IMR-90 (cell line): ENCODE measurements around the gene PPHLN1. TPM values are rescaled to one million over a fixed set of nuclear protein-coding genes. Genes with fewer than 3 reads are reported as not detected.
"Not testable (repeated sequence)": the region's sequence is repeated elsewhere in the genome, so short reads cannot be mapped to it uniquely, and the experiment has no call there.

ENCODE experiments used
- ATAC-seq: fragments of 200-7000 bp; cut with Tn5 transposase; 2 replicates; pipeline ENCODE4 v1.9.1; 2020; ENCODE audit warnings: low read depth, mild to moderate bottlenecking, moderate library complexity
- BruUV-seq: library from RNA; stranded (reverse); fragments of 400-500 nt; replicated peaks from 2 replicates; lab custom pipeline; 2021; lab: Mats Ljungman, UMichigan
- CTCF ChIA-PET: fragments of 300-600 bp; formaldehyde crosslinking; extraction: SDS; loops from one replicate; lab custom pipeline; 2021; ENCODE audit warnings: antibody characterized with exemption; lab: Yijun Ruan, JAX
- POLR2A ChIA-PET: fragments of 300-600 bp; sonication (Branson Sonifier 250); formaldehyde crosslinking; loops from one replicate; lab custom pipeline; 2022; ENCODE audit warnings: antibody characterized with exemption; ENCODE audit not compliant: unreplicated experiment; lab: Charles Lee
- DNase-seq: peaks from one replicate; pipeline ENCODE4 v3.0.0; 2013
- H2AFZ ChIP-seq: replicated peaks from 2 replicates; pipeline ENCODE3; 2013; ENCODE audit warnings: low read length, mild to moderate bottlenecking; ENCODE audit not compliant: poor library complexity
- H2AK5ac ChIP-seq: 2 replicates; pipeline ENCODE4 v1.6.1; 2013; ENCODE audit warnings: low read depth, low read length, inconsistent platforms
- H2AK9ac ChIP-seq: replicated peaks from 2 replicates; pipeline ENCODE3; 2013; ENCODE audit warnings: mild to moderate bottlenecking, low read depth, low read length, moderate library complexity; ENCODE audit not compliant: poor library complexity
- H2BK120ac ChIP-seq: 2 replicates; pipeline ENCODE4 v1.6.1; 2013; ENCODE audit warnings: low read depth, low read length, inconsistent platforms
- H2BK15ac ChIP-seq: 3 replicates; pipeline ENCODE4 v1.6.1; 2013; ENCODE audit warnings: low read depth, low read length, inconsistent platforms
- H2BK20ac ChIP-seq: 2 replicates; pipeline ENCODE4 v1.6.1; 2013; ENCODE audit warnings: low read depth, mild to moderate bottlenecking, inconsistent platforms, low read length, moderate library complexity
- H2BK5ac ChIP-seq: 2 replicates; pipeline ENCODE4 v1.6.1; 2013; ENCODE audit warnings: mild to moderate bottlenecking, low read depth, low read length, inconsistent platforms; ENCODE audit not compliant: poor library complexity, severe bottlenecking
- H3K14ac ChIP-seq: replicated peaks from 2 replicates; pipeline ENCODE4 v1.6.1; 2013; ENCODE audit warnings: low read depth, low read length, inconsistent platforms
- H3K18ac ChIP-seq: 2 replicates; pipeline ENCODE4 v1.6.1; 2013; ENCODE audit warnings: low read depth, low read length, control low read depth
- H3K23ac ChIP-seq: 2 replicates; pipeline ENCODE4 v1.6.1; 2013; ENCODE audit warnings: low read depth, low read length, inconsistent platforms
- H3K27ac ChIP-seq: 2 replicates; pipeline ENCODE4 v1.5.1; 2013; ENCODE audit warnings: mild to moderate bottlenecking, control low read depth, low read length; ENCODE audit not compliant: insufficient read depth
- H3K27me3 ChIP-seq: 2 replicates; pipeline ENCODE4 v1.6.1; 2013; ENCODE audit warnings: low read length; ENCODE audit not compliant: control insufficient read depth, insufficient read depth
- H3K36me3 ChIP-seq: 2 replicates; pipeline ENCODE4 v1.6.1; 2013; ENCODE audit warnings: low read length, mixed read lengths; ENCODE audit not compliant: control insufficient read depth, insufficient read depth
- H3K4ac ChIP-seq: 2 replicates; pipeline ENCODE4 v1.6.1; 2013; ENCODE audit warnings: low read depth, low read length, inconsistent platforms
- H3K4me1 ChIP-seq: 2 replicates; pipeline ENCODE4 v1.6.1; 2013; ENCODE audit warnings: low read length, mixed read lengths; ENCODE audit not compliant: control insufficient read depth, insufficient read depth
- H3K4me2 ChIP-seq: 2 replicates; pipeline ENCODE4 v1.6.1; 2013; ENCODE audit warnings: low read depth, mild to moderate bottlenecking, control low read depth, low read length, moderate library complexity
- H3K4me3 ChIP-seq: 2 replicates; pipeline ENCODE4 v1.5.1; 2013; ENCODE audit warnings: low read depth, mild to moderate bottlenecking, control low read depth, low read length, moderate library complexity; ENCODE audit not compliant: insufficient read depth
- H3K56ac ChIP-seq: 2 replicates; pipeline ENCODE4 v1.6.1; 2013; ENCODE audit warnings: low read length, inconsistent platforms; ENCODE audit not compliant: insufficient read depth; ENCODE audit errors: extremely low read depth
- H3K79me1 ChIP-seq, 2 experiments: 2 replicates each; pipeline ENCODE4 v1.6.1; 2013; ENCODE audit warnings: low read length in 2 of 2, inconsistent platforms in 1 of 2, low read depth in 1 of 2
- H3K9ac ChIP-seq: 2 replicates; pipeline ENCODE4 v1.6.1; 2013; ENCODE audit warnings: low read depth, low read length, control low read depth
- H3K9me1 ChIP-seq: 2 replicates; pipeline ENCODE4 v1.6.1; 2013; ENCODE audit warnings: low read length, inconsistent platforms; ENCODE audit not compliant: insufficient read depth
- H3K9me3 ChIP-seq: 2 replicates; pipeline ENCODE4 v1.6.1; 2013; ENCODE audit warnings: low read length; ENCODE audit not compliant: control insufficient read depth, insufficient read depth
- H4K20me1 ChIP-seq: 2 replicates; pipeline ENCODE4 v1.6.1; 2013; ENCODE audit warnings: low read length, inconsistent platforms; ENCODE audit not compliant: insufficient read depth
- H4K5ac ChIP-seq: 2 replicates; pipeline ENCODE4 v1.6.1; 2013; ENCODE audit warnings: mild to moderate bottlenecking, low read depth, low read length, control low read depth
- H4K8ac ChIP-seq, 2 experiments: 2 replicates each; pipeline ENCODE4 v1.6.1; 2013; ENCODE audit warnings: low read depth in 2 of 2, low read length in 2 of 2, control low read depth in 1 of 2, inconsistent platforms in 1 of 2
- H4K91ac ChIP-seq: 2 replicates; pipeline ENCODE4 v1.6.1; 2013; ENCODE audit warnings: low read depth, low read length, inconsistent platforms; ENCODE audit not compliant: insufficient read depth
- WGBS, 2 experiments: methylation state at CpG; one replicate each; pipeline versions ENCODE4 v1.1.5 to v1.1.7; 2013; ENCODE audit warnings: missing lambda C conversion rate in 2 of 2; ENCODE audit not compliant: insufficient read length in 1 of 2; ENCODE audit errors: extremely low coverage in 2 of 2; 5-methylcytosine and 5-hydroxymethylcytosine counted together
- dilution Hi-C: fragments of 300-500 bp; cut with HindIII; formaldehyde crosslinking; loops from one replicate; pipeline ENCODE4 v1.14.3; 2018; ENCODE audit warnings: low sequenced_read_pairs; ENCODE audit not compliant: unreplicated experiment
- in situ Hi-C: fragments of 300-500 bp; cut with MboI; formaldehyde crosslinking; loops from 3 replicates; pipeline ENCODE4 v1.14.3; 2019; ENCODE audit warnings: low sequenced_read_pairs, inconsistent platforms, mixed read lengths
- intact Hi-C: fragments of 100-400 bp; cut with micrococcal nuclease; formaldehyde crosslinking; loops from 2 replicates; pipeline ENCODE4 v1.10.0; 2022
- polyA plus RNA-seq, 3 experiments: library from polyadenylated mRNA; depleted of rRNA; stranded (reverse); fragments of >200 nt; gene quantifications; 2 replicates each; pipeline ENCODE4 v1.2.3, GENCODE V29; 2012; ENCODE audit warnings: low replicate concordance in 1 of 3
- total RNA-seq: library from RNA; depleted of rRNA; stranded (reverse); fragments of >200 nt; gene quantifications from 2 replicates; pipeline ENCODE4 v1.2.3, GENCODE V29; 2012

The PPHLN1 gene
- total and polyA plus RNA-seq, 2 of the 4 experiments (the other 2 are of a cell fraction) = 50.7 to 54.3 TPM

- WGBS, 2 experiments = no CpG with 5 or more reads among the region's 11 CpGs
- H4K5ac ChIP-seq, H2BK20ac ChIP-seq, H3K27ac ChIP-seq, H2BK15ac ChIP-seq, H3K56ac ChIP-seq, H2AK5ac ChIP-seq, ATAC-seq, H3K9ac ChIP-seq, H3K4me2 ChIP-seq, BruUV-seq, H3K27me3 ChIP-seq, H3K14ac ChIP-seq, H3K23ac ChIP-seq, CTCF ChIA-PET, H3K9me1 ChIP-seq, H3K36me3 ChIP-seq, H3K4me1 ChIP-seq, H3K4me3 ChIP-seq, H2BK120ac ChIP-seq, H3K18ac ChIP-seq, H3K4ac ChIP-seq, POLR2A ChIA-PET, H2AK9ac ChIP-seq, H2BK5ac ChIP-seq, DNase-seq, H3K9me3 ChIP-seq, H2AFZ ChIP-seq, H4K8ac ChIP-seq, H4K91ac ChIP-seq, dilution Hi-C loops: not testable (repeated sequence)
- intact Hi-C loops = loop anchor here (10.0 kb wide), 2 partner anchors 1005 to 1055 kb away; no protein-coding TSS in a partner anchor
- in situ Hi-C loops = loop anchor here (25.0 kb wide), 1 partner anchor 957 kb away; no protein-coding TSS in a partner anchor
- Histone ChIP-seq H4K20me1 (peaks cover 22% of the 10 kb centered on the region; the same call in 1 of the 2 replicates), H3K79me1 (peaks cover 15 to 44% of the 10 kb centered on the region in 2 experiments; a peak in 3 of 4 replicates)
Observed at GRCh38 chr12:42330097-42330496, 4.1 kb downstream of the PPHLN1 start.
